ENCODE results near the gene ANKRD50. TPM values are rescaled to one million over a fixed set of nuclear protein-coding genes. Genes with fewer than 3 reads are reported as not detected.

ANKRD50 gene
- total and polyA plus RNA-seq, 2 of the 13 experiments (the other 11 are each of a cell fraction or from before 2014, with no cell fraction given) = 2.4 to 4.4 TPM

- no peak for TF ChIP-seq GRHL1 (CRISPR knock-in tag; conservative IDR thresholded peaks at IDR 0.05)
- peak; percentile 2 for TF ChIP-seq ASH2L (IDR thresholded peaks at IDR 0.05; ENCODE audit: insufficient read length, low read depth, low read length)
- no peak for TF ChIP-seq GTF3A (CRISPR knock-in tag; conservative IDR thresholded peaks at IDR 0.05)
- TF ChIP-seq SP140L (CRISPR knock-in tag; IDR thresholded peaks at IDR 0.05; ENCODE audit: borderline replicate concordance) = no peak
- no peak for TF ChIP-seq FOXA3 (CRISPR knock-in tag; IDR thresholded peaks at IDR 0.05)
- no peak for TF ChIP-seq ZBTB46 (CRISPR knock-in tag; IDR thresholded peaks at IDR 0.05; ENCODE audit: borderline replicate concordance)
- TF ChIP-seq SUZ12 (IDR thresholded peaks at IDR 0.05; ENCODE audit: low read depth, low read length) = no peak
- TF ChIP-seq TP53 (CRISPR knock-in tag; conservative IDR thresholded peaks at IDR 0.05) = no peak
- TF ChIP-seq ETV6 (CRISPR knock-in tag; conservative IDR thresholded peaks at IDR 0.05) = no peak
- no peak for TF ChIP-seq ZNF672 (CRISPR knock-in tag; IDR thresholded peaks at IDR 0.05)
- no peak for TF ChIP-seq ZBTB44 (CRISPR knock-in tag; IDR thresholded peaks at IDR 0.05)
- TF ChIP-seq SMAD1 (CRISPR knock-in tag; IDR thresholded peaks at IDR 0.05; ENCODE audit: borderline replicate concordance, low read depth) = no peak
- no peak for TF ChIP-seq ZNF225 (CRISPR knock-in tag; IDR thresholded peaks at IDR 0.05)
- no peak for TF ChIP-seq HNRNPL (IDR thresholded peaks at IDR 0.05; ENCODE audit: low read depth, low read length)
- TF ChIP-seq PAWR (CRISPR knock-in tag; IDR thresholded peaks at IDR 0.05; ENCODE audit: borderline replicate concordance) = no peak
- no peak for TF ChIP-seq ZFAT (CRISPR knock-in tag; conservative IDR thresholded peaks at IDR 0.05)
- TF ChIP-seq ZNF337 (CRISPR knock-in tag; IDR thresholded peaks at IDR 0.05; ENCODE audit: borderline replicate concordance, low read depth) = no peak
- no peak for TF ChIP-seq EZH2 (conservative IDR thresholded peaks at IDR 0.05; ENCODE audit: low read depth, low read length)
- no peak for TF ChIP-seq ARID2 (CRISPR knock-in tag; IDR thresholded peaks at IDR 0.05; ENCODE audit: borderline replicate concordance)
- no peak for TF ChIP-seq IKZF1 (IDR thresholded peaks at IDR 0.05)
- no peak for TF ChIP-seq ISX (CRISPR knock-in tag; conservative IDR thresholded peaks at IDR 0.05)
- TF ChIP-seq ZFP37 (CRISPR knock-in tag; IDR thresholded peaks at IDR 0.05; ENCODE audit: borderline replicate concordance) = no peak
- TF ChIP-seq KLF9 (CRISPR knock-in tag; IDR thresholded peaks at IDR 0.05; ENCODE audit: low read depth) = no peak
- no peak for TF ChIP-seq CENPX (CRISPR knock-in tag; IDR thresholded peaks at IDR 0.05)
- no peak for TF ChIP-seq ZNF296 (CRISPR knock-in tag; conservative IDR thresholded peaks at IDR 0.05)
- TF ChIP-seq ZNF451 (CRISPR knock-in tag; IDR thresholded peaks at IDR 0.05) = no peak
- TF ChIP-seq NFE2L1 (CRISPR knock-in tag; IDR thresholded peaks at IDR 0.05; ENCODE audit: borderline replicate concordance) = no peak
Measured at GRCh38 chr4:124712372-124713184, at the start of gene ANKRD50 (continued).
